NT2/D1 (cell line): ENCODE measurements around the gene CEP85L.

ENCODE experiments used
- DNase-seq: peaks from one replicate; pipeline ENCODE4 v3.0.0-alpha.2; 2011; ENCODE audit warnings: low read depth, low spot score
- H3K27me3 ChIP-seq: 2 replicates; pipeline ENCODE4 v1.6.0; 2011; ENCODE audit warnings: mild to moderate bottlenecking; ENCODE audit not compliant: insufficient read length, insufficient read depth
- H3K36me3 ChIP-seq: 2 replicates; pipeline ENCODE4 v1.6.1; 2011; ENCODE audit warnings: mild to moderate bottlenecking, low read length, mixed read lengths; ENCODE audit not compliant: insufficient read depth, insufficient read length
- H3K4me1 ChIP-seq: 2 replicates; pipeline ENCODE4 v1.5.1; 2011; ENCODE audit not compliant: insufficient read depth, insufficient read length
- H3K4me3 ChIP-seq: 2 replicates; pipeline ENCODE4 v1.5.1; 2011; ENCODE audit warnings: low read depth; ENCODE audit not compliant: insufficient read length
- H3K9ac ChIP-seq: 2 replicates; pipeline ENCODE4 v1.6.0; 2011; ENCODE audit warnings: low read depth; ENCODE audit not compliant: insufficient read length
- H3K9me3 ChIP-seq: 2 replicates; pipeline ENCODE4 v1.5.1; 2011; ENCODE audit warnings: mild to moderate bottlenecking, low read length; ENCODE audit not compliant: insufficient read depth
- SUZ12 ChIP-seq: IDR thresholded peaks from 2 replicates; pipeline ENCODE4 v1.6.1; 2011; ENCODE audit not compliant: insufficient read length, insufficient read depth; ENCODE audit errors: extremely low read depth
- YY1 ChIP-seq: IDR thresholded peaks from 2 replicates; pipeline ENCODE4 v1.6.1; 2011; ENCODE audit not compliant: insufficient read length, insufficient read depth
- ZNF274 ChIP-seq: IDR thresholded peaks from 2 replicates; pipeline ENCODE4 v1.6.1; 2011; ENCODE audit warnings: mild to moderate bottlenecking, low read depth, low read length

CEP85L gene

DNA sequence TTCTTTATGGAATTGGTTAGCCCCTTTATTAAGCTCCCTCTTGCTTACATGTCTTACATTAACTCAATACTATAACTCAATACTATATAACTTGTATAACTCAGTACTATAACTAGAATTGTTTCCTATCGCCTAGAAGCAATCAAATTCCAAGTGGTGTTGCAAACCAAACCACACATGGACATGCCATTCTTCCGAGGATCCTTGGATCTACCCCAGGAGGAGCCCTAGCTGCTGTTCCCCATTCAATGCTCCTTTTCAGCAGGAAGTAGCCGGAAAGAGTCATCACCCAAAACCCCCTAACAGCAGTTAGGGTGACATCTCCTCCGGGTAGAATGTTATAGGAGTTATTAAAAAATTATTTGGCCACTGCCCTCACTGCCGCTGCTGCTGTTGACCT, 62.8 kb downstream of the CEP85L start:
- no peaks in the 10 kb centered on the region for H3K27me3 ChIP-seq
- no peaks in the 10 kb centered on the region; the same call in 1 of the 2 replicates for H3K9me3 ChIP-seq
- TF ChIP-seq SUZ12 (no peak), YY1 (no peak), ZNF274 (no peak)
- H3K36me3 ChIP-seq, result no peaks in the 10 kb centered on the region
- no peaks in the 10 kb centered on the region for H3K4me1 ChIP-seq
- no peak overlapping the region for H3K9ac ChIP-seq
- no peak overlapping the region for H3K4me3 ChIP-seq
- no peak for DNase-seq

- no peak for TF ChIP-seq SUZ12
- H3K9ac ChIP-seq, result no peak overlapping the region
- H3K27me3 ChIP-seq, result no peaks in the 10 kb centered on the region
- H3K9me3 ChIP-seq, result no peaks in the 10 kb centered on the region; the same call in 1 of the 2 replicates
- H3K4me1 ChIP-seq, result no peaks in the 10 kb centered on the region
- H3K36me3 ChIP-seq, result no peaks in the 10 kb centered on the region
- DNase-seq, result no peak
- no peak overlapping the region for H3K4me3 ChIP-seq
These were observed 64.5 kb downstream of the CEP85L start for GRCh38 chr6:118586746-118587485.

DNA sequence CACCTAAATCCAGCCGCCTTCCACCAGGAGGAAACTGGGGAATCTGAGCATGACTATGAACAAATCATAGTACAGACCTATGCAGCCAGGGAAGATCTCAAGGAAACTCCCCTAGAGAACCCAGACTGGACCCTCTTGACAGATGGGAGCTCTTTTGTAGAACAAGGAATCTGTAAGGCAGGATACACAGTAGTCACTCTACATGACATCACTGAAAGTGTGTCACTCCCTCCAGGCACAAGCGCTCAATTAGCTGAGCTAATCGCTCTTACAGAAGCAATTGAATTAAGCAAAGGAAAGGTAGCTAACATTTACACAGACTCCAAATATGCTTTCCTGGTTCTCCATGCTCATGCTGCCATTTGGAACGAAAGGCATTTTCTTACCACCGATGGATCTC, 66.5 kb downstream of the CEP85L start:
- H3K36me3 ChIP-seq, result no peaks in the 10 kb centered on the region
- DNase-seq, result no peak
- no peak overlapping the region for H3K4me3 ChIP-seq
- no peaks in the 10 kb centered on the region for H3K27me3 ChIP-seq
- TF ChIP-seq SUZ12 (no peak), ZNF274 (no peak), YY1 (no peak)
- peaks cover 3% of the 10 kb centered on the region; the same call in 1 of the 2 replicates for H3K9me3 ChIP-seq
- H3K4me1 ChIP-seq, result no peaks in the 10 kb centered on the region
- no peak overlapping the region for H3K9ac ChIP-seq

- no peak overlapping the region for H3K9ac ChIP-seq
- no peaks in the 10 kb centered on the region for H3K4me1 ChIP-seq
- DNase-seq, result no peak
- no peaks in the 10 kb centered on the region for H3K27me3 ChIP-seq
- no peak overlapping the region for H3K4me3 ChIP-seq
- peaks cover 37% of the 10 kb centered on the region for H3K9me3 ChIP-seq
- TF ChIP-seq YY1 (no peak), SUZ12 (no peak), ZNF274 (no peak)
- no peaks in the 10 kb centered on the region for H3K36me3 ChIP-seq
These were observed 69.9 kb downstream of the CEP85L start for GRCh38 chr6:118581489-118581959.

- Histone ChIP-seq H3K27me3 (no peaks in the 10 kb centered on the region), H3K36me3 (no peaks in the 10 kb centered on the region), H3K9me3 (peaks cover 44% of the 10 kb centered on the region), H3K9ac (no peak overlapping the region), H3K4me1 (no peaks in the 10 kb centered on the region), H3K4me3 (no peak overlapping the region)
- TF ChIP-seq SUZ12, result no peak
- no peak for TF ChIP-seq ZNF274
- no peak for TF ChIP-seq YY1
- DNase-seq, result peak; percentile 40
These were observed 70.6 kb downstream of the CEP85L start for GRCh38 chr6:118580585-118581419.

GRCh38 chr6:118579786-118580185, 71.6 kb downstream of the CEP85L start:
- TF ChIP-seq ZNF274 (no peak), SUZ12 (no peak), YY1 (no peak)
- Histone ChIP-seq H3K4me3 (no peak overlapping the region), H3K27me3 (no peaks in the 10 kb centered on the region), H3K4me1 (no peaks in the 10 kb centered on the region), H3K9me3 (peaks cover 54% of the 10 kb centered on the region), H3K36me3 (no peaks in the 10 kb centered on the region), H3K9ac (no peak overlapping the region)
- DNase-seq, result no peak

GRCh38 chr6:118578617-118579016, 72.8 kb downstream of the CEP85L start:
- Histone ChIP-seq H3K4me3 (no peak overlapping the region), H3K9me3 (peaks cover 66% of the 10 kb centered on the region), H3K9ac (no peak overlapping the region), H3K27me3 (no peaks in the 10 kb centered on the region), H3K36me3 (peaks cover 3% of the 10 kb centered on the region), H3K4me1 (no peaks in the 10 kb centered on the region)
- no peak for DNase-seq
- TF ChIP-seq ZNF274 (no peak), YY1 (no peak), SUZ12 (no peak)
